ENCODE data around the gene GCH1.
A peak's percentile ranks its signal among the peaks of the same experiment; 100 is the strongest.

Gene GCH1

GRCh38 chr14:54857830-54858269, 44.8 kb downstream of the GCH1 start:
- no peak for DNase-seq

GRCh38 chr14:54856152-54856551, 46.5 kb downstream of the GCH1 start:
- no peak for DNase-seq

- DNase-seq: no peak
Observed at GRCh38 chr14:54854181-54854580, 48.4 kb downstream of the GCH1 start.

GRCh38 chr14:54853339-54853738, 49.3 kb downstream of the GCH1 start:
- DNase-seq: no peak

- no peak for DNase-seq
Observed at GRCh38 chr14:54852215-54852614, 50.4 kb downstream of the GCH1 start.

- no peak for DNase-seq
Observed at GRCh38 chr14:54848910-54849309, 53.7 kb downstream of the GCH1 start.

GRCh38 chr14:54845641-54846040, 57.0 kb downstream of the GCH1 start:
- no peak for DNase-seq

GRCh38 chr14:54844479-54844878, 58.1 kb downstream of the GCH1 start:
- DNase-seq: no peak

GRCh38 chr14:54840798-54841197, 61.8 kb downstream of the GCH1 start:
- no peak for DNase-seq

- DNase-seq: no peak
Observed at GRCh38 chr14:54840336-54840735, 62.3 kb downstream of the GCH1 start.

- DNase-seq: peak; percentile 7
Observed at GRCh38 chr14:54839701-54840119, 62.9 kb downstream of the GCH1 start.

- DNase-seq: no peak
Observed at GRCh38 chr14:54838931-54839512, 63.6 kb downstream of the GCH1 start.

GRCh38 chr14:54837508-54838149, 65.0 kb downstream of the GCH1 start:
- DNase-seq: no peak

GRCh38 chr14:54836231-54836630, 66.4 kb downstream of the GCH1 start:
- DNase-seq: no peak

- DNase-seq: no peak
Observed at GRCh38 chr14:54834727-54835126, 67.9 kb downstream of the GCH1 start.

- DNase-seq: no peak
Observed at GRCh38 chr14:54834081-54834480, 68.5 kb downstream of the GCH1 start.

- no peak for DNase-seq
Observed at GRCh38 chr14:54830650-54831049, 72.0 kb downstream of the GCH1 start.

- DNase-seq: no peak
Observed at GRCh38 chr14:54829486-54830224, 73.0 kb downstream of the GCH1 start.

- DNase-seq: no peak
Observed at GRCh38 chr14:54828037-54828436, 74.6 kb downstream of the GCH1 start.

- DNase-seq: no peak
Observed at GRCh38 chr14:54823757-54824549, 78.7 kb downstream of the GCH1 start.

- DNase-seq: no peak
Observed at GRCh38 chr14:54822685-54823084, 79.9 kb downstream of the GCH1 start.

GRCh38 chr14:54818201-54819133, 84.2 kb downstream of the GCH1 start:
- DNase-seq: peak; percentile 86
